ENCODE results near the gene RRH. TPM values are rescaled to one million over a fixed set of nuclear protein-coding genes. Genes with fewer than 3 reads are reported as not detected.

RRH gene
- total and polyA plus RNA-seq, 2 donors from 2014 or later = 0.37 to 0.44 TPM

- no peak for DNase-seq
- no peak for TF ChIP-seq CTCF (IDR thresholded peaks at IDR 0.05; ENCODE audit: borderline replicate concordance, extremely low read depth, insufficient read depth)
- Histone ChIP-seq H3K9me3 (ENCODE audit: control insufficient read depth in 2 of 3, insufficient read depth in 1 of 3, low read length in 3 of 3) (no peaks in the 10 kb centered on the region), H3K27ac (ENCODE audit: low read depth in 2 of 2, low read length in 2 of 2) (no peak overlapping the region), H3K36me3 (ENCODE audit: control insufficient read depth in 2 of 3, insufficient read depth in 3 of 3, low read length in 3 of 3) (no peaks in the 10 kb centered on the region), H3K9ac (ENCODE audit: low read length in 3 of 3) (no peak overlapping the region), H3K4me3 (ENCODE audit: low read length in 3 of 3) (no peak overlapping the region), H3K27me3 (ENCODE audit: control insufficient read depth, insufficient read depth, low read length) (no peaks in the 10 kb centered on the region), H3K4me1 (ENCODE audit: control insufficient read depth in 2 of 3, insufficient read depth in 2 of 3, low read depth in 1 of 3, low read length in 3 of 3) (no peaks in the 10 kb centered on the region)
- intact Hi-C loops (cut with DNase I) = no loop called here
- FAIRE-seq = no peak
These were observed 58.5 kb downstream of the RRH start for GRCh38 chr4:109886303-109886702.

GRCh38 chr4:109887071-109887470 is 59.3 kb downstream of the RRH start:
- no peak for TF ChIP-seq CTCF (IDR thresholded peaks at IDR 0.05; ENCODE audit: borderline replicate concordance, extremely low read depth, insufficient read depth)
- Histone ChIP-seq H3K27ac (ENCODE audit: low read depth in 2 of 2, low read length in 2 of 2) (no peak overlapping the region), H3K4me1 (ENCODE audit: control insufficient read depth in 2 of 3, insufficient read depth in 2 of 3, low read depth in 1 of 3, low read length in 3 of 3) (no peaks in the 10 kb centered on the region), H3K9me3 (ENCODE audit: control insufficient read depth in 2 of 3, insufficient read depth in 1 of 3, low read length in 3 of 3) (no peaks in the 10 kb centered on the region), H3K4me3 (ENCODE audit: low read length in 3 of 3) (no peak overlapping the region), H3K27me3 (ENCODE audit: control insufficient read depth, insufficient read depth, low read length) (no peaks in the 10 kb centered on the region), H3K36me3 (ENCODE audit: control insufficient read depth in 2 of 3, insufficient read depth in 3 of 3, low read length in 3 of 3) (no peaks in the 10 kb centered on the region), H3K9ac (ENCODE audit: low read length in 3 of 3) (no peak overlapping the region)
- FAIRE-seq = no peak
- no peak for DNase-seq
- intact Hi-C loops (cut with DNase I) = no loop called here

GRCh38 chr4:109890076-109890475 is 62.3 kb downstream of the RRH start:
- H3K4me3 ChIP-seq (ENCODE audit: low read length in 3 of 3) = no peak overlapping the region
- intact Hi-C loops (cut with DNase I) = no loop called here
- no peak overlapping the region for H3K27ac ChIP-seq (ENCODE audit: low read depth in 2 of 2, low read length in 2 of 2)
- FAIRE-seq = no peak
- H3K9ac ChIP-seq (ENCODE audit: low read length in 3 of 3) = no peak overlapping the region
- H3K4me1 ChIP-seq (ENCODE audit: control insufficient read depth in 2 of 3, insufficient read depth in 2 of 3, low read depth in 1 of 3, low read length in 3 of 3) = no peaks in the 10 kb centered on the region
- DNase-seq = no peak
- TF ChIP-seq CTCF (IDR thresholded peaks at IDR 0.05; ENCODE audit: borderline replicate concordance, extremely low read depth, insufficient read depth) = no peak
- H3K9me3 ChIP-seq (ENCODE audit: control insufficient read depth in 2 of 3, insufficient read depth in 1 of 3, low read length in 3 of 3) = no peaks in the 10 kb centered on the region
- no peaks in the 10 kb centered on the region for H3K27me3 ChIP-seq (ENCODE audit: control insufficient read depth, insufficient read depth, low read length)
- H3K36me3 ChIP-seq (ENCODE audit: control insufficient read depth in 2 of 3, insufficient read depth in 3 of 3, low read length in 3 of 3) = no peaks in the 10 kb centered on the region

Other genes starting within 250 kb of the RRH start
- 21.6 TPM for gene CASP6, start 124.5 kb upstream of the RRH start, total RNA-seq
- gene CASP6, start 124.5 kb upstream of the RRH start, polyA plus RNA-seq (ENCODE audit: insufficient read depth, low read depth, low replicate concordance) = 20.7 TPM
- gene PLA2G12A, start 97.9 kb upstream of the RRH start, total RNA-seq = 42.0 TPM
- 54.0 TPM for gene PLA2G12A, start 97.9 kb upstream of the RRH start, polyA plus RNA-seq (ENCODE audit: insufficient read depth, low read depth, low replicate concordance)
- gene CFI, start 26.0 kb upstream of the RRH start, total RNA-seq = 248 TPM
- gene CFI, start 26.0 kb upstream of the RRH start, polyA plus RNA-seq (ENCODE audit: insufficient read depth, low read depth, low replicate concordance) = 191 TPM
- 14.9 TPM for gene GAR1, start 12.2 kb upstream of the RRH start, total RNA-seq
- gene GAR1, start 12.2 kb upstream of the RRH start, polyA plus RNA-seq (ENCODE audit: insufficient read depth, low read depth, low replicate concordance) = 21.0 TPM
- 0.25 TPM for gene LRIT3, start 20.1 kb downstream of the RRH start, total RNA-seq
- 0.62 TPM for gene LRIT3, start 20.1 kb downstream of the RRH start, polyA plus RNA-seq (ENCODE audit: insufficient read depth, low read depth, low replicate concordance)
- 3.3 TPM for gene EGF, start 84.9 kb downstream of the RRH start, total RNA-seq
- 72.8 TPM for gene EGF, start 84.9 kb downstream of the RRH start, polyA plus RNA-seq (ENCODE audit: insufficient read depth, low read depth, low replicate concordance)